Neuronal stem cell (in vitro differentiated cells): ENCODE measurements around the gene MLYCD.

Experiments used
- DNase-seq: peaks from one replicate; pipeline ENCODE4 v3.0.0-alpha.2; 2013; ENCODE audit warnings: low spot score
- H2AFZ ChIP-seq: one replicate; pipeline ENCODE4 v1.6.1; 2013; ENCODE audit warnings: mild to moderate bottlenecking, low read length, inconsistent platforms
- H2AK5ac ChIP-seq: 2 replicates; pipeline ENCODE4 v1.6.1; 2013; ENCODE audit warnings: low read depth, mild to moderate bottlenecking, inconsistent platforms, low read length, moderate library complexity, mixed read lengths
- H2BK120ac ChIP-seq: 2 replicates; pipeline ENCODE4 v1.6.1; 2013; ENCODE audit warnings: low read depth, mild to moderate bottlenecking, inconsistent platforms, low read length, moderate library complexity, mixed read lengths
- H2BK12ac ChIP-seq: one replicate; pipeline ENCODE4 v1.6.1; 2013; ENCODE audit warnings: low read length, inconsistent platforms
- H2BK15ac ChIP-seq: 2 replicates; pipeline ENCODE4 v1.6.1; 2013; ENCODE audit warnings: mild to moderate bottlenecking, low read length, inconsistent platforms, mixed read lengths
- H2BK5ac ChIP-seq: one replicate; pipeline ENCODE4 v1.6.1; 2013; ENCODE audit warnings: inconsistent platforms, mild to moderate bottlenecking, low read length, moderate library complexity
- H3K14ac ChIP-seq: one replicate; pipeline ENCODE4 v1.6.1; 2013; ENCODE audit warnings: low read length, inconsistent platforms
- H3K18ac ChIP-seq: 2 replicates; pipeline ENCODE4 v1.6.1; 2013; ENCODE audit warnings: low read length, inconsistent platforms
- H3K23ac ChIP-seq: 2 replicates; pipeline ENCODE4 v1.6.1; 2013; ENCODE audit warnings: low read depth, mild to moderate bottlenecking, mixed read lengths, low read length, inconsistent platforms; ENCODE audit not compliant: poor library complexity
- H3K27ac ChIP-seq: replicated peaks from 3 replicates; pipeline ENCODE4 v1.5.1; 2013; ENCODE audit warnings: low read length, inconsistent platforms
- H3K27me3 ChIP-seq, 3 experiments: 2 replicates each; pipeline ENCODE4 v1.6.1; 2013; ENCODE audit warnings: low read length in 3 of 3, mild to moderate bottlenecking in 2 of 3, inconsistent platforms in 1 of 3, low read depth in 1 of 3, mixed read lengths in 1 of 3, moderate library complexity in 1 of 3; ENCODE audit not compliant: control insufficient read depth in 3 of 3, insufficient read depth in 3 of 3
- H3K36me3 ChIP-seq, 2 donors: replicated peaks in 1 of 2; 2 replicates each; pipeline ENCODE4 v1.6.1; 2013; ENCODE audit warnings: low read length in 2 of 2; ENCODE audit not compliant: control insufficient read depth in 2 of 2, insufficient read depth in 2 of 2
- H3K4ac ChIP-seq: 2 replicates; pipeline ENCODE4 v1.6.1; 2013; ENCODE audit warnings: inconsistent platforms, mild to moderate bottlenecking, low read length, moderate library complexity
- H3K4me1 ChIP-seq, 2 donors: 1 replicate in 1 of 2; 2 replicates in 1 of 2; pipeline ENCODE4 v1.6.1; 2013; ENCODE audit warnings: low read length in 2 of 2, low read depth in 1 of 2; ENCODE audit not compliant: control insufficient read depth in 2 of 2, insufficient read depth in 1 of 2
- H3K4me2 ChIP-seq: one replicate; pipeline ENCODE4 v1.6.1; 2013; ENCODE audit warnings: mild to moderate bottlenecking, low read length, inconsistent platforms; ENCODE audit not compliant: insufficient read depth, poor library complexity, severe bottlenecking
- H3K4me3 ChIP-seq, 2 donors: 2 replicates each; pipeline ENCODE4 v1.5.1; 2013; ENCODE audit warnings: low read length in 2 of 2, mild to moderate bottlenecking in 2 of 2, inconsistent platforms in 1 of 2, moderate library complexity in 1 of 2
- H3K79me1 ChIP-seq: one replicate; pipeline ENCODE4 v1.6.1; 2013; ENCODE audit warnings: low read depth, mild to moderate bottlenecking, inconsistent platforms, low read length, moderate library complexity
- H3K9ac ChIP-seq: one replicate; pipeline ENCODE4 v1.6.1; 2013; ENCODE audit warnings: mild to moderate bottlenecking, low read depth, low read length, inconsistent platforms; ENCODE audit not compliant: poor library complexity
- H3K9me3 ChIP-seq, 2 donors: replicated peaks in 1 of 2; 2 replicates each; pipeline versions ENCODE3 to v1.6.1; 2013; ENCODE audit warnings: low read length in 2 of 2, mild to moderate bottlenecking in 2 of 2, inconsistent platforms in 1 of 2, low read depth in 1 of 2, mixed read lengths in 1 of 2, moderate library complexity in 1 of 2; ENCODE audit not compliant: control insufficient read depth in 2 of 2, insufficient read depth in 1 of 2
- H4K8ac ChIP-seq: one replicate; pipeline ENCODE4 v1.6.1; 2013; ENCODE audit warnings: low read depth, mild to moderate bottlenecking, inconsistent platforms, low read length, moderate library complexity
- H4K91ac ChIP-seq: one replicate; pipeline ENCODE4 v1.6.1; 2013; ENCODE audit warnings: low read length, low read depth, mild to moderate bottlenecking, inconsistent platforms; ENCODE audit not compliant: poor library complexity
- WGBS, 2 donors: extraction: QIAGEN DNeasy Blood & Tissue Kit; methylation state at CpG; one replicate each; pipeline ENCODE4 v1.1.7; 2013; ENCODE audit warnings: missing lambda C conversion rate in 2 of 2, mixed read lengths in 1 of 2; ENCODE audit not compliant: insufficient read length in 2 of 2, insufficient replicate concordance in 1 of 2; ENCODE audit errors: extremely low coverage in 2 of 2; 5-methylcytosine and 5-hydroxymethylcytosine counted together

Gene MLYCD

DNA sequence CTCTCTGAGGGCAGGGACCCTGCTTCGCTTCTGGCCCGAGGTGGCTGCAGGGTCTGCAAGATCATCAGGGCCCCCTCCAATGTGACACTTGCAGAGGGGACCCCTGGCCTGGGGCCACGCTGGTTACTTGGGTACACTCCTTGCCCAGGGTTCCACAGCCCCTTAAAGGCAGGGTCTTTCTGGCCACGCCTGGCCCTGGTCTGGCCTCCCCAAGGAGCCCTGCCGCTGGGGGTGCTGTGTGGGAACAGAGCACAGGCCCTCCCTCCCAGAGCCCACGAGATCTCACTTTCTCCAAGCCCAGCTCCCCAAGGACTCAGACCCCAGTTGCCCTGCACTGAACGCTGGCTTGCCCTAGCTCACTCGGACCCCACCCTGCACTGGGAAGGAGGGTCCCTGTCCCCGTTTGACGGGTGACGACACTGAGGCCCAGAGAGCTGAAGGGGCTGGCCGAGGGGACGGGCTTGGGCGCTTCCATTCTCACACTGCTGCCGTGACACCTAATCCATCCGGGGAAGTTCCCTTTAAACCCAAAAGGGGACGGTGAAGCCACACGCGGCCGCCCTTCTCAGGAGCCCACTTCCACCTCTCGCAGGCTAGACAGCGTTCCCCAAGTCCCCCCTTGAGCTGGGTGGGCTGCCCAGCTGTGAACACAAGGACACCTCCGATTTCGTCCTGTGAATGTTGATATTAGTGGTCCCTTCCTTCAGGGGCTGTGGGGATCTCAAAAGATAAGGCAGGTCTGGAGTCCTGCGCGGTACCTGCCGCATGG lies 27.2 kb downstream of the MLYCD start:
- Histone ChIP-seq H3K18ac (peak overlapping the region; percentile 72), H4K91ac (no peak overlapping the region), H3K79me1 (no peaks in the 10 kb centered on the region), H3K27me3 (no peaks in the 10 kb centered on the region), H3K23ac (peak overlapping the region; percentile 90), H3K4me1 (peaks cover 8 to 12% of the 10 kb centered on the region in 2 donors), H4K8ac (no peak overlapping the region), H3K9me3 (no peaks in the 10 kb centered on the region), H3K4me3 (no peak overlapping the region), H2AFZ (peak overlapping the region; percentile 11), H3K9ac (peak overlapping the region; percentile 30), H3K36me3 (peaks cover 0 to 3% of the 10 kb centered on the region in 2 donors), H2BK5ac (no peak overlapping the region), H3K14ac (peak overlapping the region; percentile 76), H2BK120ac (peak overlapping the region; percentile 96), H3K27ac (no peak overlapping the region), H2BK12ac (no peak overlapping the region), H2AK5ac (peak overlapping the region; percentile 85), H2BK15ac (peak overlapping the region; percentile 56), H3K4ac (no peak overlapping the region), H3K4me2 (peak overlapping the region; percentile 14)
- WGBS, 2 donors = no CpG with 5 or more reads among the region's 27 CpGs
- DNase-seq = no peak

DNA sequence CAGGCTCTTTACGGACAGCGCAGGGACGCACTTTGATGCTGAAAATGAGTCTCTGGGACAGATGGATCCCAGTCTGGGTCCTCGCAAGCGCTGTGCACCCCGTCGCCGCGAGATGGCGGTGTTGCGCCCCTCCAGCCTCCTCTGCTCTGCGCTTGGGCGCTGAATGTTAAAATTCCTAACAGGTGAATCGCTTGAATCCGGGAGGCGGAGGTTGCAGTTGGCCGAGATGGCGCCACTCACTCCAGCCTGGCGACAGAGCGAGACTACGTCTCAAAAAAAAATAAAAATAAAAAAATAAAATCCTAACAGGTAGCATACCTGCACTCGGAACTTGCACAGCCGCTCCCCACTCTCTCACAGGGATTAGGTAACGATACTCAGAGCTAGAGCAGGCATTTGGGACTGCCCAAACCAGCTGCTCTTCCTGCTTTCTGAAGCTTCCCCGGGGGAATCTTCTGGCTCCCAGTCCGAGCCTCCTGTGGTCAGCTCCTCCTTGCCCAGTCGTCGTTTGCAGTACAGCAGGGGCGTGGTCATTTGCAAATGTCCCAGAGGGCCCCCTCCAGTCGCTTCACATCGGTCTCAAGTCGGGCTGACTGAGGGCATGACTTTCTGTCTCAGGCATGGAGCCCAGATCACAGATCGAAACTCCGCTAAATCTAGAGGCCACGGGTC lies 27.9 kb downstream of the MLYCD start:
- Histone ChIP-seq H3K27ac (no peak overlapping the region), H3K14ac (peak overlapping the region; percentile 47), H4K91ac (no peak overlapping the region), H3K9ac (no peak overlapping the region), H3K4me3 (no peak overlapping the region), H3K27me3 (no peaks in the 10 kb centered on the region), H2AFZ (peak overlapping the region; percentile 11), H3K23ac (peak overlapping the region; percentile 90), H3K4me1 (peaks cover 8 to 12% of the 10 kb centered on the region in 2 donors), H4K8ac (no peak overlapping the region), H3K4ac (no peak overlapping the region), H2BK120ac (peak overlapping the region; percentile 96), H3K9me3 (no peaks in the 10 kb centered on the region), H2BK5ac (no peak overlapping the region), H2BK12ac (no peak overlapping the region), H3K4me2 (peak overlapping the region; percentile 31), H2AK5ac (no peak overlapping the region), H2BK15ac (no peak overlapping the region), H3K79me1 (no peaks in the 10 kb centered on the region), H3K18ac (peak overlapping the region; percentile 72), H3K36me3 (no peaks in the 10 kb centered on the region)
- no CpG with 5 or more reads among the region's 35 CpGs for WGBS, 2 donors
- DNase-seq = peak; percentile 69

DNA sequence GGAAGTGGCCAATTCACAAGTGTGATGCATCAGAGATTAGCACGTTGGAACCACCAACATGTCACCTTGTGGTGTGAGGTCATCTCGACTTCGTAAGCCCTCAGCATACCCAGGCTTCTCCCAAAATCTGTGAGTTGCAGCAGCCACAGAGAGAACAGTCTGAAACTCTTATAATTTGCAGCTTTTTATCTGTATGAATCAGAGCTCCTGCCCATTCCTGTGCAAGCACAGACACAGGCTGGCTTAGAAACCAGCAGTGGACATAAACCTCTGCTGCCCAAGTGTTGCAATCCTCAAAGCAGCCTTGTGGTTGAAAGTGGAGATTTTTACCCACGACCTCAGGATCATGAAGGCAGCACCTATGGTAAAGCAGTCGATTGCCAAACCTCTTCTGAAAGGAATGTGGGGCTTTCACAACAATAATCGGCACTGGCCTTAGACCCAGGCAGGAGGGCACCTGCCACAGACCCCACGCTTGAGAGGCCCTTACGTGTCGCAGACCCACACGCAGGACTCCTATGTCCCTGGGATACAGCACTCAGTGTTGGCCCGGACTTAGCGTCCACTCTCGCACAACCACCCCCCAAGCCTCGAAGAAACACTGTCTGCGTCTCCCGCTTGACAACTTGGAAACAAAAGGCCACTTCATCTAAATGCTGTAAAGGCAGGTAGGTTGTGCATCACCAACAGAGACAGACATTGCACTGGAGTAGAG lies 29.6 kb downstream of the MLYCD start:
- H3K9ac ChIP-seq = peak overlapping the region; percentile 45
- H3K36me3 ChIP-seq = no peaks in the 10 kb centered on the region
- H4K91ac ChIP-seq = no peak overlapping the region
- H3K27ac ChIP-seq = no peak overlapping the region
- no peak overlapping the region for H3K4ac ChIP-seq
- WGBS, 2 donors = no CpG with 5 or more reads among the region's 16 CpGs
- H3K18ac ChIP-seq = no peak overlapping the region
- H3K79me1 ChIP-seq = no peaks in the 10 kb centered on the region
- H2BK12ac ChIP-seq = no peak overlapping the region
- peaks cover 3 to 4% of the 10 kb centered on the region in 2 donors for H3K4me1 ChIP-seq
- H3K4me3 ChIP-seq = no peak overlapping the region
- no peak overlapping the region for H3K4me2 ChIP-seq
- no peak overlapping the region for H2BK5ac ChIP-seq
- H3K23ac ChIP-seq = no peak overlapping the region
- no peak overlapping the region for H4K8ac ChIP-seq
- H3K9me3 ChIP-seq = no peaks in the 10 kb centered on the region
- H2BK120ac ChIP-seq = no peak overlapping the region
- no peaks in the 10 kb centered on the region for H3K27me3 ChIP-seq
- H2AK5ac ChIP-seq = no peak overlapping the region
- H2BK15ac ChIP-seq = no peak overlapping the region
- DNase-seq = no peak
- H2AFZ ChIP-seq = no peak overlapping the region
- H3K14ac ChIP-seq = no peak overlapping the region
